ENCODE data around the gene INO80E. TPM values are rescaled to one million over a fixed set of nuclear protein-coding genes. Genes with fewer than 3 reads are reported as not detected.

The INO80E gene
- total and polyA plus RNA-seq, 2 experiments from 2014 or later = 14.0 to 61.2 TPM

GRCh38 chr16:29984764-29985147 is 11.3 kb upstream of the INO80E start:
- H3K4me2 ChIP-seq = no peak overlapping the region
- no peak overlapping the region for H3K4me3 ChIP-seq
- no peaks in the 10 kb centered on the region for H3K4me1 ChIP-seq (ENCODE audit: insufficient read depth)
- no peak for DNase-seq (ENCODE audit: low spot score)
- H3K36me3 ChIP-seq (replicated peaks; ENCODE audit: insufficient read depth, low read depth) = no peaks in the 10 kb centered on the region
- H3K9me3 ChIP-seq (ENCODE audit: low read depth) = no peaks in the 10 kb centered on the region
- TF ChIP-seq EZH2 (IDR thresholded peaks at IDR 0.05; ENCODE audit: borderline replicate concordance) (no peak), EZH2phosphoT487 (IDR thresholded peaks at IDR 0.05; ENCODE audit: low read depth, severe bottlenecking, unreplicated experiment) (no peak), CTCF (IDR thresholded peaks at IDR 0.05; ENCODE audit: poor library complexity) (no peak)
- H3K79me2 ChIP-seq = no peaks in the 10 kb centered on the region
- no peaks in the 10 kb centered on the region for H3K9me2 ChIP-seq (replicated peaks; ENCODE audit: insufficient read depth)
- no peaks in the 10 kb centered on the region for H4K20me1 ChIP-seq (ENCODE audit: insufficient read depth, poor library complexity, severe bottlenecking)
- H2AFZ ChIP-seq = no peak overlapping the region
- no peak overlapping the region for H3K27ac ChIP-seq
- 96% methylated on average over 5 of the region's 5 CpGs for WGBS (ENCODE audit: low lambda C conversion rate, missing lambda C conversion rate)
- H3K27me3 ChIP-seq = no peaks in the 10 kb centered on the region

GRCh38 chr16:29985271-29985811 is 10.7 kb upstream of the INO80E start:
- no peak for DNase-seq (ENCODE audit: low spot score)
- H3K4me3 ChIP-seq = no peak overlapping the region
- no peaks in the 10 kb centered on the region for H3K27me3 ChIP-seq
- H3K79me2 ChIP-seq = no peaks in the 10 kb centered on the region
- H3K9me3 ChIP-seq (ENCODE audit: low read depth) = no peaks in the 10 kb centered on the region
- TF ChIP-seq CTCF (IDR thresholded peaks at IDR 0.05; ENCODE audit: poor library complexity) (no peak), EZH2 (IDR thresholded peaks at IDR 0.05; ENCODE audit: borderline replicate concordance) (no peak), EZH2phosphoT487 (IDR thresholded peaks at IDR 0.05; ENCODE audit: low read depth, severe bottlenecking, unreplicated experiment) (no peak)
- no peak overlapping the region for H3K27ac ChIP-seq
- H3K9me2 ChIP-seq (replicated peaks; ENCODE audit: insufficient read depth) = no peaks in the 10 kb centered on the region
- no peaks in the 10 kb centered on the region for H4K20me1 ChIP-seq (ENCODE audit: insufficient read depth, poor library complexity, severe bottlenecking)
- H3K4me2 ChIP-seq = no peak overlapping the region
- no peaks in the 10 kb centered on the region for H3K36me3 ChIP-seq (replicated peaks; ENCODE audit: insufficient read depth, low read depth)
- no peak overlapping the region for H2AFZ ChIP-seq
- no peaks in the 10 kb centered on the region for H3K4me1 ChIP-seq (ENCODE audit: insufficient read depth)
- 97% methylated on average over 26 of the region's 28 CpGs for WGBS (ENCODE audit: low lambda C conversion rate, missing lambda C conversion rate)

GRCh38 chr16:29986231-29986630 is 9.8 kb upstream of the INO80E start:
- no peaks in the 10 kb centered on the region for H3K9me2 ChIP-seq (replicated peaks; ENCODE audit: insufficient read depth)
- H3K9me3 ChIP-seq (ENCODE audit: low read depth) = no peaks in the 10 kb centered on the region
- DNase-seq (ENCODE audit: low spot score) = no peak
- no peak overlapping the region for H3K27ac ChIP-seq
- WGBS (ENCODE audit: low lambda C conversion rate, missing lambda C conversion rate) = 94% methylated on average over 20 of the region's 20 CpGs
- H3K79me2 ChIP-seq = no peaks in the 10 kb centered on the region
- H3K4me3 ChIP-seq = no peak overlapping the region
- H3K4me2 ChIP-seq = no peak overlapping the region
- TF ChIP-seq CTCF (IDR thresholded peaks at IDR 0.05; ENCODE audit: poor library complexity) (no peak), EZH2phosphoT487 (IDR thresholded peaks at IDR 0.05; ENCODE audit: low read depth, severe bottlenecking, unreplicated experiment) (no peak), EZH2 (IDR thresholded peaks at IDR 0.05; ENCODE audit: borderline replicate concordance) (no peak)
- no peaks in the 10 kb centered on the region for H3K4me1 ChIP-seq (ENCODE audit: insufficient read depth)
- no peaks in the 10 kb centered on the region for H3K27me3 ChIP-seq
- H3K36me3 ChIP-seq (replicated peaks; ENCODE audit: insufficient read depth, low read depth) = no peaks in the 10 kb centered on the region
- H2AFZ ChIP-seq = no peak overlapping the region
- H4K20me1 ChIP-seq (ENCODE audit: insufficient read depth, poor library complexity, severe bottlenecking) = no peaks in the 10 kb centered on the region

- no peaks in the 10 kb centered on the region for H3K9me2 ChIP-seq (replicated peaks; ENCODE audit: insufficient read depth)
- H3K9me3 ChIP-seq (ENCODE audit: low read depth) = no peaks in the 10 kb centered on the region
- no peaks in the 10 kb centered on the region for H3K79me2 ChIP-seq
- no peak for DNase-seq (ENCODE audit: low spot score)
- no peaks in the 10 kb centered on the region for H3K27me3 ChIP-seq
- H4K20me1 ChIP-seq (ENCODE audit: insufficient read depth, poor library complexity, severe bottlenecking) = no peaks in the 10 kb centered on the region
- no peaks in the 10 kb centered on the region for H3K36me3 ChIP-seq (replicated peaks; ENCODE audit: insufficient read depth, low read depth)
- H3K4me2 ChIP-seq = no peak overlapping the region
- H3K27ac ChIP-seq = no peak overlapping the region
- H2AFZ ChIP-seq = no peak overlapping the region
- TF ChIP-seq EZH2 (IDR thresholded peaks at IDR 0.05; ENCODE audit: borderline replicate concordance) (no peak), EZH2phosphoT487 (IDR thresholded peaks at IDR 0.05; ENCODE audit: low read depth, severe bottlenecking, unreplicated experiment) (no peak), CTCF (IDR thresholded peaks at IDR 0.05; ENCODE audit: poor library complexity) (no peak)
- H3K4me3 ChIP-seq = no peak overlapping the region
- WGBS (ENCODE audit: low lambda C conversion rate, missing lambda C conversion rate) = 96% methylated on average over 3 of the region's 5 CpGs
- no peaks in the 10 kb centered on the region for H3K4me1 ChIP-seq (ENCODE audit: insufficient read depth)
Measured at GRCh38 chr16:29986931-29987330, 9.1 kb upstream of the INO80E start.

Data from hepatocyte (in vitro differentiated cells).